Liver (tissue), 9 donors: ENCODE data around the gene ISCA2. TPM values are rescaled to one million over a fixed set of nuclear protein-coding genes. Genes with fewer than 3 reads are reported as not detected.

Source experiments
- DNase-seq: peaks from one replicate; pipeline ENCODE4 v3.0.0-alpha.2; 2017; ENCODE audit warnings: low spot score
- H3K27ac ChIP-seq, 2 donors: one replicate each; pipeline ENCODE4 v1.7.0; 2013; ENCODE audit warnings: inconsistent platforms in 2 of 2, low read length in 2 of 2, control low read depth in 1 of 2, low read depth in 1 of 2, mild to moderate bottlenecking in 1 of 2
- H3K27me3 ChIP-seq, 4 donors: one replicate each; pipeline versions ENCODE4 v1.6.1 to v1.7.0; 2013; ENCODE audit warnings: low read length in 3 of 4, inconsistent platforms in 1 of 4, mild to moderate bottlenecking in 1 of 4, moderate library complexity in 1 of 4; ENCODE audit not compliant: control insufficient read depth in 4 of 4, insufficient read depth in 4 of 4
- H3K36me3 ChIP-seq, 4 donors: one replicate each; pipeline versions ENCODE4 v1.6.1 to v1.7.0; 2013; ENCODE audit warnings: low read length in 3 of 4, mild to moderate bottlenecking in 3 of 4, low read depth in 1 of 4, moderate library complexity in 1 of 4; ENCODE audit not compliant: control insufficient read depth in 4 of 4, insufficient read depth in 3 of 4
- H3K4me1 ChIP-seq, 4 donors: one replicate each; pipeline versions ENCODE4 v1.6.1 to v1.7.0; 2013; ENCODE audit warnings: low read length in 3 of 4, mild to moderate bottlenecking in 3 of 4, moderate library complexity in 1 of 4; ENCODE audit not compliant: control insufficient read depth in 4 of 4, insufficient read depth in 4 of 4
- H3K4me3 ChIP-seq, 3 donors: one replicate each; pipeline versions ENCODE4 v1.6.1 to v1.7.0; 2013; ENCODE audit warnings: low read length in 3 of 3, control low read depth in 1 of 3, low read depth in 1 of 3, mild to moderate bottlenecking in 1 of 3
- H3K9ac ChIP-seq, 2 donors: one replicate each; pipeline ENCODE4 v1.7.0; 2013; ENCODE audit warnings: low read length in 2 of 2, mild to moderate bottlenecking in 2 of 2, moderate library complexity in 2 of 2, control low read depth in 1 of 2, low read depth in 1 of 2
- H3K9me3 ChIP-seq, 4 donors: one replicate each; pipeline versions ENCODE4 v1.6.1 to v1.7.0; 2013; ENCODE audit warnings: low read length in 3 of 4; ENCODE audit not compliant: control insufficient read depth in 4 of 4
- ATF3 ChIP-seq: IDR thresholded peaks from 2 replicates; pipeline ENCODE4 v1.6.1; 2016; ENCODE audit warnings: antibody characterized with exemption
- CTCF ChIP-seq: fragments of 150-350 bp; IDR thresholded peaks from 2 replicates; pipeline ENCODE4 v1.5.1; 2017; ENCODE audit warnings: improper control_type of control experiment, low read depth, low read length; ENCODE audit not compliant: missing input control
- EGR1 ChIP-seq, 2 donors: IDR thresholded peaks; 2 replicates each; pipeline ENCODE4 v1.6.1; 2016 to 2018; ENCODE audit warnings: antibody characterized with exemption in 2 of 2, low read depth in 2 of 2
- FOXA1 ChIP-seq: IDR thresholded peaks from 2 replicates; pipeline ENCODE4 v1.6.1; 2016; ENCODE audit warnings: antibody characterized with exemption
- FOXA2 ChIP-seq: IDR thresholded peaks from 2 replicates; pipeline ENCODE4 v1.6.1; 2016; ENCODE audit warnings: antibody characterized with exemption
- GABPA ChIP-seq, 2 donors: IDR thresholded peaks in 1 of 2; conservative IDR thresholded peaks in 1 of 2; 2 replicates each; pipeline ENCODE4 v1.6.1; 2016; ENCODE audit warnings: antibody characterized with exemption in 2 of 2, mild to moderate bottlenecking in 1 of 2, moderate library complexity in 1 of 2
- HNF4A ChIP-seq, 2 donors: conservative IDR thresholded peaks; 2 replicates each; pipeline ENCODE4 v1.6.1; 2016; ENCODE audit warnings: antibody characterized with exemption in 2 of 2, mild to moderate bottlenecking in 2 of 2
- NR2F2 ChIP-seq: IDR thresholded peaks from 2 replicates; pipeline ENCODE4 v1.6.1; 2016; ENCODE audit warnings: antibody characterized with exemption
- YY1 ChIP-seq: IDR thresholded peaks from 2 replicates; pipeline ENCODE4 v1.6.1; 2016; ENCODE audit warnings: antibody characterized with exemption, mild to moderate bottlenecking
- WGBS: extraction: QIAGEN DNeasy Blood & Tissue Kit; methylation state at CpG from one replicate; pipeline ENCODE4 v1.1.7; 2013; 5-methylcytosine and 5-hydroxymethylcytosine counted together
- polyA plus RNA-seq, 2 donors: library from polyadenylated mRNA; stranded (reverse) in 1 of 2; unstranded in 1 of 2; fragments of 200-250 nt in 1 of 2; fragments of >200 nt in 1 of 2; fragmentation: Nextera tagmentation in 1 of 2; extraction: Ambion mirVana in 1 of 2; gene quantifications; one replicate each; pipeline versions ENCODE4 v1.2.1 to v1.2.3, GENCODE V29; 2013 to 2015
- total RNA-seq, 2 donors: library from RNA; depleted of rRNA; stranded (reverse); fragments of >200 nt; gene quantifications; one replicate each; pipeline ENCODE4 v1.2.3, GENCODE V29; 2014
- TF ChIP-seq, protein P1 (sequence below): IDR thresholded peaks from 2 replicates; pipeline ENCODE4 v1.6.1; 2016; ENCODE audit warnings: antibody characterized with exemption
- TF ChIP-seq, protein P2 (sequence below): IDR thresholded peaks from 2 replicates; pipeline ENCODE4 v1.6.1; 2016; ENCODE audit warnings: antibody characterized with exemption
- TF ChIP-seq, protein P3 (sequence below): IDR thresholded peaks from 2 replicates; pipeline ENCODE4 v1.6.1; 2016; ENCODE audit warnings: antibody characterized with exemption, mild to moderate bottlenecking
- donor health status: healthy.
- donor health status: healthy.
- donor health status: healthy.
- donor health status: healthy.
- donor health status: healthy.

ISCA2 gene
- total and polyA plus RNA-seq, 4 donors = 7.1 to 35.3 (median 15.8) TPM

DNA sequence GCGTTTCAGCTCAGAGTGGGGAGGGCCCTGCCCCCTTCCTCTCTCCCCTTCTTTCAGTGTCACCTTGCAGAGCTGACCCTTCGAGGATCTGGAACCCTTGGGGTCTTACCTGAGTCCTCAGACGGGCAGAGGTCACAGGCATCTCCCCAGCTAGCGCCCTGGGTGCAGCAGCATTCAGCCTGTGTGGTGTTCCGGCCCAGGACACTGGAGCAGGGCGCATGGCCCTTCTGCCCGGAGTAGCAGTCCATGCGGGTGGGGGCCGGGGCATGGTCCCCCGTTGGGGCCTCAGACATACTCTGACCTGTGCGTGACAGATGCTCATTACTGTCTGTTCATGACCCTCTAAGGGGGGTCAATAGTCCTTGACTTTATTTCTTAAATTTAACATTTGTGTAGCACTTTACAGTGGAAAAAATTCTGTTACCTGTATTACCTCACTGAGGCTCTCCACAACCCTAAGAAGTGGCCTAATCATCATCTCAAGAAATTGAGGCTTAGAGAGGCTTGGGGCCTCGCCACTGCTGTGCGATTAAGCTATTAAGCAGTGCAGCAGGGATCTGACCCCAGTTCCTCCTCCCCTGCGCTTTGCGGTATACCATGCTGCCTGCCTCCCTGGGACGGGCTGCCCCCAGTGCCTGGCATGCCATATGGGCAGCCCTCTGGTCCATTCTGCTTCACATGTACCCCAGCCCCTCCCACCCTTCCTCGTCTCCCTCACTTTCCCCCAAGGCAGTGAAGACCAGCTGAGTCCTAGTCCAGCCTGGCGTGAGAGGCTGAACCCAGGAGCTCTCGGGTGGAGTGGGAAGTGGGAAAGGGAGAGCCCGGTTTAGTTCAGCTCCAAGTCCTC is 11.5 kb downstream of the ISCA2 start:
- Histone ChIP-seq H3K36me3 (no peaks in the 10 kb centered on the region), H3K9ac (no peak overlapping the region), H3K27me3 (no peaks in the 10 kb centered on the region), H3K4me3 (no peak overlapping the region), H3K9me3 (no peaks in the 10 kb centered on the region), H3K27ac (no peak overlapping the region), H3K4me1 (no peaks in the 10 kb centered on the region)
- no peak for DNase-seq
- 91% methylated on average over 20 of the region's 20 CpGs for WGBS
- no peak for TF ChIP-seq NR2F2

DNA sequence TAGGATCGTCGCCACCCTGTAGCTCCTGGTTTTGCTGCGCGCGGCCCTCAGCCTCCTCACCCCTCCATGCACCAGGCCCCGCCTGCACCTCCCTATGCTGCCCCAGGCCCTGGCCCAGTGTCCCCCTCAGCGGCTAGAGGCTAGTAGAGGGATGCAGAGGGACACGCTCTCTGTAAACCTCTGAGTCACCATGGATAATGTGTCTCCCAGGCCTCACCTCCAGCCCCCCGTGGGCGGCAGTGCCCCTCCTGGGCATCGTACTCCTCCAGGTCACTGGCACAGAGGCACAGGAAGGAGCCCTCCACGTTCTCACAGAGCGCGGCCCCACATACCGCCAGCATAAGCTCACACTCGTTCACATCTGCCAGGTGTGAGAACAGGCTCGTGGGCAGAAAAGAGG is 12.3 kb downstream of the ISCA2 start:
- no peak for DNase-seq
- WGBS = 88% methylated on average over 17 of the region's 17 CpGs
- H3K36me3 ChIP-seq = no peaks in the 10 kb centered on the region

DNA sequence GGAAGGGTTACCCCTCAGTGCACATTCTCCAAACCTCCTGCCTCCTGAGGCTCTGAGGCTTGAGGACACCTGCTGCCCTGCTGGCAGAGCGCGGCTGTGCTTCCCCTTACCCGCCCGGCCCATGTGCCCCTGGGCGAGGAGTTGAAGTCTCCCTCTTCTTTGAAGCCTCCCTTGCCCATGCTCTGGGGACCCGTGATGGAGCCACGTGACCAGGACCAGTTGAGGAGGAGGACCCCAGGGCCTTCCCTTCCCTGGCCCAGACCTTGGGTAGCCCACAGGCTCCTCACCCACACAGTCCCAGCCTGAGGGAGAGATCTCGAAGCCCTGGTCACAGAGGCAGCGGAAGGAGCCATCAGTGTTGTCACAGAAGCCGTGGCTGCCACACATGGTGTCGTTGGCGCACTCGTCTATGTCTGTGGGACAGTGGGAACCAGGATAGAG is 12.9 kb downstream of the ISCA2 start:
- Histone ChIP-seq H3K36me3 (no peaks in the 10 kb centered on the region), H3K27me3 (no peaks in the 10 kb centered on the region), H3K9me3 (no peaks in the 10 kb centered on the region), H3K4me3 (no peak overlapping the region), H3K4me1 (no peaks in the 10 kb centered on the region), H3K27ac (no peak overlapping the region), H3K9ac (no peak overlapping the region)
- WGBS = 87% methylated on average over 13 of the region's 13 CpGs
- TF ChIP-seq, protein P1, sequence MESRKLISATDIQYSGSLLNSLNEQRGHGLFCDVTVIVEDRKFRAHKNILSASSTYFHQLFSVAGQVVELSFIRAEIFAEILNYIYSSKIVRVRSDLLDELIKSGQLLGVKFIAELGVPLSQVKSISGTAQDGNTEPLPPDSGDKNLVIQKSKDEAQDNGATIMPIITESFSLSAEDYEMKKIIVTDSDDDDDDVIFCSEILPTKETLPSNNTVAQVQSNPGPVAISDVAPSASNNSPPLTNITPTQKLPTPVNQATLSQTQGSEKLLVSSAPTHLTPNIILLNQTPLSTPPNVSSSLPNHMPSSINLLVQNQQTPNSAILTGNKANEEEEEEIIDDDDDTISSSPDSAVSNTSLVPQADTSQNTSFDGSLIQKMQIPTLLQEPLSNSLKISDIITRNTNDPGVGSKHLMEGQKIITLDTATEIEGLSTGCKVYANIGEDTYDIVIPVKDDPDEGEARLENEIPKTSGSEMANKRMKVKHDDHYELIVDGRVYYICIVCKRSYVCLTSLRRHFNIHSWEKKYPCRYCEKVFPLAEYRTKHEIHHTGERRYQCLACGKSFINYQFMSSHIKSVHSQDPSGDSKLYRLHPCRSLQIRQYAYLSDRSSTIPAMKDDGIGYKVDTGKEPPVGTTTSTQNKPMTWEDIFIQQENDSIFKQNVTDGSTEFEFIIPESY = no peak
- TF ChIP-seq CTCF (no peak), EGR1 (IDR thresholded peaks at IDR 0.05; ENCODE audit: low read depth in 2 of 2) (no peak), HNF4A (conservative IDR thresholded peaks at IDR 0.05) (no peak), ATF3 (no peak), FOXA1 (no peak)
- TF ChIP-seq, protein P2, sequence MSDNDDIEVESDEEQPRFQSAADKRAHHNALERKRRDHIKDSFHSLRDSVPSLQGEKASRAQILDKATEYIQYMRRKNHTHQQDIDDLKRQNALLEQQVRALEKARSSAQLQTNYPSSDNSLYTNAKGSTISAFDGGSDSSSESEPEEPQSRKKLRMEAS = no peak
- TF ChIP-seq, protein P3, sequence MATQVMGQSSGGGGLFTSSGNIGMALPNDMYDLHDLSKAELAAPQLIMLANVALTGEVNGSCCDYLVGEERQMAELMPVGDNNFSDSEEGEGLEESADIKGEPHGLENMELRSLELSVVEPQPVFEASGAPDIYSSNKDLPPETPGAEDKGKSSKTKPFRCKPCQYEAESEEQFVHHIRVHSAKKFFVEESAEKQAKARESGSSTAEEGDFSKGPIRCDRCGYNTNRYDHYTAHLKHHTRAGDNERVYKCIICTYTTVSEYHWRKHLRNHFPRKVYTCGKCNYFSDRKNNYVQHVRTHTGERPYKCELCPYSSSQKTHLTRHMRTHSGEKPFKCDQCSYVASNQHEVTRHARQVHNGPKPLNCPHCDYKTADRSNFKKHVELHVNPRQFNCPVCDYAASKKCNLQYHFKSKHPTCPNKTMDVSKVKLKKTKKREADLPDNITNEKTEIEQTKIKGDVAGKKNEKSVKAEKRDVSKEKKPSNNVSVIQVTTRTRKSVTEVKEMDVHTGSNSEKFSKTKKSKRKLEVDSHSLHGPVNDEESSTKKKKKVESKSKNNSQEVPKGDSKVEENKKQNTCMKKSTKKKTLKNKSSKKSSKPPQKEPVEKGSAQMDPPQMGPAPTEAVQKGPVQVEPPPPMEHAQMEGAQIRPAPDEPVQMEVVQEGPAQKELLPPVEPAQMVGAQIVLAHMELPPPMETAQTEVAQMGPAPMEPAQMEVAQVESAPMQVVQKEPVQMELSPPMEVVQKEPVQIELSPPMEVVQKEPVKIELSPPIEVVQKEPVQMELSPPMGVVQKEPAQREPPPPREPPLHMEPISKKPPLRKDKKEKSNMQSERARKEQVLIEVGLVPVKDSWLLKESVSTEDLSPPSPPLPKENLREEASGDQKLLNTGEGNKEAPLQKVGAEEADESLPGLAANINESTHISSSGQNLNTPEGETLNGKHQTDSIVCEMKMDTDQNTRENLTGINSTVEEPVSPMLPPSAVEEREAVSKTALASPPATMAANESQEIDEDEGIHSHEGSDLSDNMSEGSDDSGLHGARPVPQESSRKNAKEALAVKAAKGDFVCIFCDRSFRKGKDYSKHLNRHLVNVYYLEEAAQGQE = no peak
- DNase-seq = no peak

More for the DNA sequence above, 12.3 kb downstream of the ISCA2 start:
- H3K4me3 ChIP-seq = no peak overlapping the region
- no peak overlapping the region for H3K27ac ChIP-seq
- H3K27me3 ChIP-seq = no peaks in the 10 kb centered on the region
- no peak overlapping the region for H3K9ac ChIP-seq
- no peaks in the 10 kb centered on the region for H3K9me3 ChIP-seq
- TF ChIP-seq FOXA2 (no peak), YY1 (no peak), ATF3 (no peak), GABPA (IDR thresholded peaks at IDR 0.05 in 1 of 2, conservative IDR thresholded peaks at IDR 0.05 in 1 of 2) (no peak), FOXA1 (no peak), HNF4A (conservative IDR thresholded peaks at IDR 0.05) (no peak)
- H3K4me1 ChIP-seq = no peaks in the 10 kb centered on the region
